ENCODE measurements around the gene DCAF15.
"Not testable (repeated sequence)": the region's sequence is repeated elsewhere in the genome, so short reads cannot be mapped to it uniquely, and the experiment has no call there.

Gene DCAF15

GRCh38 chr19:13952154-13952930 is at the start of gene DCAF15:
DCAF15 (plus strand) TSS chr19:13952509; CDS start chr19:13952513, 4 bp downstream.
- DNase-seq = peak; percentile 100

GRCh38 chr19:13902993-13903555 is 49.2 kb upstream of the DCAF15 start:
- DNase-seq = peak; percentile 66

- peak; percentile 99 for DNase-seq
Observed at GRCh38 chr19:13905634-13906520, 46.4 kb upstream of the DCAF15 start, which contains the start of the genes BRME1 and CC2D1A. BRME1 (minus strand) TSS chr19:13906117; CDS start chr19:13904892, 1,225 bp downstream. CC2D1A (plus strand) TSS chr19:13906201; CDS start chr19:13906442, 241 bp downstream.

- peak; percentile 75 for DNase-seq
Observed at GRCh38 chr19:13906521-13906904, 45.8 kb upstream of the DCAF15 start.

GRCh38 chr19:13906910-13907309 is 45.4 kb upstream of the DCAF15 start:
- DNase-seq = no peak

GRCh38 chr19:13908674-13909073 is 43.6 kb upstream of the DCAF15 start:
- no peak for DNase-seq

GRCh38 chr19:13909430-13909829 is 42.9 kb upstream of the DCAF15 start:
- no peak for DNase-seq

GRCh38 chr19:13913352-13913751 is 39.0 kb upstream of the DCAF15 start:
- no peak for DNase-seq

GRCh38 chr19:13914777-13915176 is 37.5 kb upstream of the DCAF15 start:
- DNase-seq = no peak

GRCh38 chr19:13917888-13918406 is 34.4 kb upstream of the DCAF15 start:
- DNase-seq = no peak

- no peak for DNase-seq
Observed at GRCh38 chr19:13918726-13919411, 33.4 kb upstream of the DCAF15 start.

- no peak for DNase-seq
Observed at GRCh38 chr19:13920524-13920923, 31.8 kb upstream of the DCAF15 start.

GRCh38 chr19:13920940-13921747 is 31.2 kb upstream of the DCAF15 start:
- no peak for DNase-seq

GRCh38 chr19:13922118-13922517 is 30.2 kb upstream of the DCAF15 start:
- DNase-seq = not testable (repeated sequence)

- DNase-seq = no peak
Observed at GRCh38 chr19:13923194-13923987, 28.9 kb upstream of the DCAF15 start.

- no peak for DNase-seq
Observed at GRCh38 chr19:13926010-13926409, 26.3 kb upstream of the DCAF15 start.

- no peak for DNase-seq
Observed at GRCh38 chr19:13926715-13927114, 25.6 kb upstream of the DCAF15 start.

GRCh38 chr19:13929340-13929739 is 23.0 kb upstream of the DCAF15 start:
- no peak for DNase-seq

- DNase-seq = no peak
Observed at GRCh38 chr19:13929956-13930355, 22.4 kb upstream of the DCAF15 start.

- DNase-seq = no peak
Observed at GRCh38 chr19:13930402-13930801, 21.9 kb upstream of the DCAF15 start.
